Measurements from ENCODE around the gene AK4. TPM values are rescaled to one million over a fixed set of nuclear protein-coding genes. Genes with fewer than 3 reads are reported as not detected.

The AK4 gene
- polyA plus RNA-seq, 4 donors = 33.9 to 71.4 (median 56.0) TPM

DNA sequence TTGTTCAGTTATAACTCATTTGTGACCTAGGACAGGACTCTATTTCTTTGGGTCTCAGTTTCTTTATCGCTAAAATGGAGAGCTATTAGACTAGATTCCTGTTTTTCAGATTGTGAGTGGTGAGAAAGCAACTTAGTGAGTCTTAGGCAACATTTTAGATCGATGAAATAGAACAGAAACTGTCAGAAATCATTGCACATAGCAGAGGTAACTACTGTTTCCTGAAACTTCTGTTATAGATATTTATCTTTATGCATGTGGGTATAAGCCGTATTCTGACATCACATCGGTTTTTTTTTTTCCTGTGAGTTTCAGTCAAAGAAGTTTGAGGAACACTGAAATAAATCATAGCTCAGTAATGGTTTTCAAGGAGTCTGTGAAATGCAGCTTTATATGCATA lies 119.3 kb downstream of the AK4 start:
- DNase-seq (ENCODE audit: low read depth in 4 of 4, low spot score in 2 of 4) = no peak

DNA sequence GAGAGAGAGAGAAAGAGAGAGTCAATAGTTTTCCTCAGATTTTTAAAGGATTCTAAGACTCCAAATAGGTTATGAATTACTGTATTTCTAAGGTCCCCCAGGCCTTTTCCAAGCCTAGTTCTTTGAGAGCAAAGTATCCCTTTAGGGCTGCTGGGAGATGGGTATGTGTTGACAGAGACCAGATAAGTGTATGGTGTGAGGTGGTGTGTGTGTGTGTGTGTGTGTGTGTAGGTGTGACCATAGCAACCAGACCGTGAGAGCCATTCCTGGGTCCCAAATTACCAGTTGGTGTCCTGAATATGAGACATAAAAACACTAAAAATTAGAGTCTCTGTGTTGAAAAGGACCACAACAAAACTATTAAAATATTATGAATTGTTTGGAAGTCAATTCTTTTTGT lies 119.7 kb downstream of the AK4 start:
- no peak for DNase-seq (ENCODE audit: low read depth in 4 of 4, low spot score in 2 of 4)

DNA sequence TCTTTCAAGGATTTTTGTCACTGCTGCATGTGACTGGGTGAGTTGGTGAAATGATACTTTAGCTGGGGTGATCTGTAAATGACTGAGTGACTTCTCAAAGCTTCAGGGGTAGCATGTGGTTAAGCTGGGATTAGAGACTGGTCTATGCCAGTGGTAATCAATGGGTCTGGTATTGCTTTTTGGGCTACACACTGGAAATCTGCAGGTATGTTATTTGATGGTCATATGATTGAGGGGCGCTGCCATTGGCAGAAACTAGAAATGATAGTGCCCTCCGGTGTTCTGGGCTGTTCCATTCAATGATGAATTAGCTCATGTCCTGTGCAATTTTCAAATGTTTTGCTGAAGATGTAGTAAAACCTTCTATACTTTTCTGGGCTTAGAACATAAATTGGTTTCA lies 121.6 kb downstream of the AK4 start:
- DNase-seq (ENCODE audit: low read depth in 4 of 4, low spot score in 2 of 4) = no peak

DNA sequence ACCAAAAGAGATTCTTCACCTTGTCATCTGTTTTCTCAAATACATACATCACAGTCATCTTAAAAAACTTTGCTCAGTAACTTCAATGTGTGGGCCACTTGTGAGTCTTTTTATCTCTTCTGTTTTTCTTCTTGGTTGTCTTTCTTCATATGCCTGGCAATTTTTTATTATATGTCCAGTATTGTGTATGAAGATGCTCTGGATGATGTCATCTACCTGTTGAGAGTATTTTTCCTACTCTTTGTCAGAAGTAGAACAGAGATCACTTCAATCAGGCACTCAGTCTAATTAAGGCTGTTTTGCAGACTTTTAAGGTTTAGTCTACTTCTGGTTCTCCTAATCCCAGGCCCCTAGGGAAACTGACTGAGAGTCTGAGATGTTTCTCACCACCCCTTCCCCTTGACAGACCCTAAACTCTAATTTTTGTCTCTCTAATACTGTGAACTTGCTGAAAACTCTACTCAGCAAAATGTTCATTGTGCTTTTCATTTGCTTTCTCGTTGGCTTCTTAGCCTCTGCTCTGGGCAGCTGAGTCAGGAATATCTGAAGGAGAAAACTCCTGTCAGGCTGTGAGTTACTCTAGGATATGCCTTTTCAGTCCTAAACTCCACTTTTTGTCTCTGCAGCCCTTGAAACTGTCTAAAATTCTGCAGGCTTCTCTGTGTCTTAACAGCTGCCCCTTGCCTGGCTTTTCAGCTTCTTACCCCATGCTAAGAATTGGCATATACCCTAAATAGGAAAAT lies 128.4 kb downstream of the AK4 start:
- no peak for DNase-seq (ENCODE audit: low read depth in 4 of 4, low spot score in 2 of 4)

DNA sequence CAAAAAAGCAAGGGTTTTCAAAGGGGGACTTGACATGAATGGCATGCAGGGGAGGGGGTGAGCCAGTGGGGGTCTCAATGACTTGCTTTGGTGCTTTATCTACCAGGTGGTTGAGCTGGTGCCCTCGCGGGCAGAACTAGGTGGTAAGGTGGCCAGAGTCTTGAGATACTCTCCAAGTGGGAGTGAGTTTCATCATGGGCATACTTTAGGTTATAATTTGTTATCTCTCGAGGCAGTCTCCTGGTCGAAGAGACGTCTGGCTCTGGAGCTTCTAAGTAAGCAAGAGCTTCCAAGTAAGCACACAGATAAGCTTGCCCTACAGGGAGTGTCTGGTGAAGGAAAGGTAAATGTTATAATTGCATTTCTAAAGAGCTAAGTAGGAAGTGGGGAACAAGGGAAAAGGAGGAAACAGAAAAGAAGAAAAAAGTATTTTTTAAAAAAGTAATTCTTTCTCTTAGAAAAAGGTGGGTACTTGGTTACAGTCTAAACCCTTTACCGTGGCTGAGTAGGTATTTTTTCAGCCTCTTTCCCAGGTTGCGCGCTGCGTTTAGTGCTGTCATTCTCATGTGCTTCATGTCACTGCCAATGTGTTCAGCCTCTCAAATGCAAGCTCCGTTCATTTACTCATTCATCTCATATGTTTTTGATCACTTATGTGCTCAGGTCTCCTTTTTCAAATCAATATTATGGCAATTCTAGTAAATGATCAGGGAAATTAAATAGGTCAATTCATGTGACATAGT lies 129.8 kb downstream of the AK4 start:
- DNase-seq (ENCODE audit: low read depth in 4 of 4, low spot score in 2 of 4) = no peak

DNA sequence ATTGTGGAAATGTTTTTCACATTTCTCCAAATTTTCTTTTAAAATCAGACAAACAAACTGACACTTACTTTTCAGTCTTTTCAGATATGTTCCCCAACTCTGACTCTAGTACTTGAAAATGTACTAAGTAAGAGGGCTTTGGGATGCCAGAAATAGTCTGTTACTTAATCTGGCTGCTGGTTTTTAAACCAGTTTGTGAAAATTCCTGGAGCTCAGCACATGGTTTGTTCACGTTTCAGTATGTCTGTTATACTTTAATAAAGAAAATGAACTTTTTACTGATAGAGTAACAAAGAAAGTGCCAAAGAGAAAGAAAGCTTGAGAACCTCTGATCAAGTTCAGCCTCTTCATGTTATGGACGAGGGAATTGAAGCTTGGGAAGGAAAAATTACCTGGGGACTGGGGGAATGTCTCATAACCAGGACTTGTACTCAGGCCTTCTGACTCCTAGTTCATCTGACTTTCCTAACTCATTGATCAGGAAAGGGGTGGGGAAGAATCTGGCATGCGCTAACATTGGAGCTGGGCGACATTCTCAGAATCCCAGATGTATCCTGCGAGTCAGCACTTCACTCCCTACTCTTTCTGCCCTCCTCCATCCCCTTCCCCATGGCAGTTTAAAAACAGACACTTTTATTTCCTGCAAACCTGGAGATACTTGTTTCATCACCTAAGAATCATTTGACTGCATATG lies 130.5 kb downstream of the AK4 start:
- DNase-seq (ENCODE audit: low read depth in 4 of 4, low spot score in 2 of 4) = no peak

DNA sequence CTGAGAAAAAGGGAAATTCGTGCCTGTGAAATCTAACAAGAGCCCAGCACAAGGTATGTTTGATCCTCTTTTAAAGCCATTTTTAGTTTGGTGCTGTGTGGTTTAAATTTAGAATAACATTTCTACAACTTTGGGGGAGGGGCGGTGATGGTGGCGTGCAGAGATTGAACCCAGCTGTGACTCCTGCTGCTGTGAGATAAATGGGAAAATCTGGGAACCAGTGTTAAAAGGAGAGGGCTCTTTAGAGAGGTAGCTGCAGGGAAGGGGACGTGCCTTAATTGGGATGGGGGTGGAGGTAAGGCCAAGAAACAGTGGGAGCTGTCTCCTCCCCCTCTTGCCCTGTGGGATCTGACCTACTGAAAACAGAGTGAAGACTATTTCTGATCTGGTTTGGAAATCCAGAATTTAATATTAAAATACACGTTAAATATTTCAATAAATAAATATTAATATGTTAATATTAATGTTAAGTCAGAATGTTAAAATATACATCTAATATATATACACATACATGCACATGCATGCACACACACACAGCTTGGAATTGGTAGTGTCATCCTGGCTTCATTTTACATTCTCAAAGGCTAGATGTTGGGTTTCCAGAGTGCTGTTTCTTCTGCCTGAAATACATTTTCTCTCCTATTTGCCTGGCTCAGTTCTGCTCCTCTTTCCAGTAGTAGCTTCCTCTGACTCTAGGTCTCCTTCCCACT lies 131.2 kb downstream of the AK4 start:
- DNase-seq (ENCODE audit: low read depth in 4 of 4, low spot score in 2 of 4) = peak in 1 of 4 donors; percentile 28

Other genes with a start within 250 kb of the AK4 start
- 100 to 1,000 TPM; 101 to 108 (median 103) TPM for gene JAK1, start 181.7 kb upstream of the AK4 start, polyA plus RNA-seq (ENCODE audit: insufficient read length in 4 of 4)
- 1 to 10 TPM; 4.8 to 6.8 (median 6.2) TPM for gene DNAJC6, start 161.3 kb downstream of the AK4 start, polyA plus RNA-seq (ENCODE audit: insufficient read length in 4 of 4)